DND-41 (cell line): ENCODE measurements around the gene MEA1.

Experiments
- ATAC-seq: fragments of 200-7000 bp; cut with Tn5 transposase; 3 replicates; pipeline ENCODE4 v1.9.1; 2021; ENCODE audit warnings: low read depth; ENCODE audit not compliant: insufficient read depth
- DNase-seq: peaks from one replicate; pipeline ENCODE4 v3.0.0-alpha.2; 2020
- H2AFZ ChIP-seq: 2 replicates; pipeline ENCODE4 v1.6.0; 2012; ENCODE audit warnings: low read depth, low read length
- H3K27ac ChIP-seq: 2 replicates; pipeline ENCODE4 v1.5.1; 2012; ENCODE audit warnings: low read length, inconsistent platforms
- H3K27me3 ChIP-seq: fragments of 200-600 bp; sonication (generic); 2 replicates; pipeline ENCODE4 v1.6.0; 2012; ENCODE audit warnings: low read length, mild to moderate bottlenecking, inconsistent platforms; ENCODE audit not compliant: insufficient read depth, poor library complexity
- H3K36me3 ChIP-seq: 2 replicates; pipeline ENCODE4 v1.5.1; 2012; ENCODE audit warnings: low read length, inconsistent platforms; ENCODE audit not compliant: insufficient read depth
- H3K4me1 ChIP-seq: 2 replicates; pipeline ENCODE4 v1.5.1; 2012; ENCODE audit warnings: mild to moderate bottlenecking, low read length; ENCODE audit not compliant: insufficient read depth
- H3K4me2 ChIP-seq: 2 replicates; pipeline ENCODE4 v1.6.0; 2012; ENCODE audit warnings: mild to moderate bottlenecking, moderate library complexity, low read length, inconsistent platforms; ENCODE audit not compliant: insufficient read depth
- H3K4me3 ChIP-seq, 2 experiments: fragments of 200-600 bp in 1 of 2; shearing (Covaris generic) in 1 of 2; 2 replicates each; pipeline ENCODE4 v1.5.1; 2012 to 2016; ENCODE audit warnings: inconsistent platforms in 2 of 2, low read length in 2 of 2, mild to moderate bottlenecking in 2 of 2, low read depth in 1 of 2, moderate library complexity in 1 of 2
- H3K79me2 ChIP-seq: 2 replicates; pipeline ENCODE4 v1.6.0; 2012; ENCODE audit warnings: low read length, inconsistent platforms; ENCODE audit not compliant: insufficient read depth
- H3K9ac ChIP-seq: 2 replicates; pipeline ENCODE4 v1.6.0; 2012; ENCODE audit warnings: low read depth, mild to moderate bottlenecking, inconsistent platforms, low read length, moderate library complexity
- H3K9me3 ChIP-seq: 2 replicates; pipeline ENCODE4 v1.5.1; 2012; ENCODE audit warnings: low read length, moderate library complexity, mild to moderate bottlenecking, inconsistent platforms; ENCODE audit not compliant: insufficient read depth, severe bottlenecking
- H4K20me1 ChIP-seq: 2 replicates; pipeline ENCODE4 v1.6.0; 2012; ENCODE audit warnings: low read length; ENCODE audit not compliant: insufficient read depth
- CTCF ChIP-seq: IDR thresholded peaks from 2 replicates; pipeline ENCODE4 v1.5.1; 2012; ENCODE audit warnings: borderline replicate concordance, low read length, moderate library complexity, mild to moderate bottlenecking; ENCODE audit not compliant: poor library complexity, severe bottlenecking; ENCODE audit errors: extremely low read depth
- EZH2 ChIP-seq: IDR thresholded peaks from 3 replicates; pipeline ENCODE4 v1.6.1; 2012; ENCODE audit warnings: borderline replicate concordance, low read depth, mild to moderate bottlenecking, moderate library complexity, low read length, inconsistent platforms; ENCODE audit not compliant: severe bottlenecking

The MEA1 gene

GRCh38 chr6:42963179-42963854 lies 50.4 kb downstream of the MEA1 start:
- DNase-seq: no peak
- TF ChIP-seq EZH2: no peak

GRCh38 chr6:42962502-42963178 lies 51.1 kb downstream of the MEA1 start:
- peaks cover 39% of the 10 kb centered on the region for H3K36me3 ChIP-seq
- no peak overlapping the region for H2AFZ ChIP-seq
- ATAC-seq (no peak), DNase-seq (no peak)
- H3K9me3 ChIP-seq: no peaks in the 10 kb centered on the region
- H3K27ac ChIP-seq: no peak overlapping the region
- H3K4me3 ChIP-seq: no peak overlapping the region
- TF ChIP-seq CTCF (no peak), EZH2 (no peak)
- no peaks in the 10 kb centered on the region for H3K27me3 ChIP-seq
- H4K20me1 ChIP-seq: no peaks in the 10 kb centered on the region
- H3K4me2 ChIP-seq: no peak overlapping the region
- no peaks in the 10 kb centered on the region for H3K79me2 ChIP-seq
- H3K9ac ChIP-seq: no peak overlapping the region
- H3K4me1 ChIP-seq: no peaks in the 10 kb centered on the region

More at GRCh38 chr6:42963179-42963854, 50.4 kb downstream of the MEA1 start:
- Histone ChIP-seq H3K79me2 (no peaks in the 10 kb centered on the region), H3K27me3 (no peaks in the 10 kb centered on the region), H3K27ac (no peak overlapping the region), H3K9me3 (no peaks in the 10 kb centered on the region), H3K4me1 (no peaks in the 10 kb centered on the region), H3K4me3 (no peak overlapping the region), H3K4me2 (no peak overlapping the region), H3K36me3 (peaks cover 41% of the 10 kb centered on the region), H3K9ac (no peak overlapping the region), H2AFZ (no peak overlapping the region), H4K20me1 (no peaks in the 10 kb centered on the region)
- no peak for ATAC-seq

- H3K27ac ChIP-seq: no peak overlapping the region
- H3K4me3 ChIP-seq: no peak overlapping the region
- no peak overlapping the region for H2AFZ ChIP-seq
- H3K4me2 ChIP-seq: no peak overlapping the region
- DNase-seq (no peak), ATAC-seq (no peak)
- H3K79me2 ChIP-seq: no peaks in the 10 kb centered on the region
- peaks cover 34% of the 10 kb centered on the region for H3K36me3 ChIP-seq
- H3K9ac ChIP-seq: no peak overlapping the region
- H4K20me1 ChIP-seq: no peaks in the 10 kb centered on the region
- no peaks in the 10 kb centered on the region for H3K4me1 ChIP-seq
- H3K27me3 ChIP-seq: no peaks in the 10 kb centered on the region
- H3K9me3 ChIP-seq: no peaks in the 10 kb centered on the region
- no peak for TF ChIP-seq CTCF
- TF ChIP-seq EZH2: no peak
These were observed 51.6 kb downstream of the MEA1 start for GRCh38 chr6:42962096-42962495.
